WTC11 (cell line): ENCODE results near the gene FERMT1. TPM values are rescaled to one million over a fixed set of nuclear protein-coding genes. Genes with fewer than 3 reads are reported as not detected.

Experiments
- ATAC-seq: fragments of 200-7000 bp; cut with Tn5 transposase; 2 replicates; pipeline ENCODE4 v1.10.0; 2021; ENCODE audit warnings: mild to moderate bottlenecking, moderate library complexity
- CTCF ChIA-PET: fragments of 300-600 bp; sonication (Branson Sonifier 250); formaldehyde crosslinking; loops from one replicate; lab custom pipeline; 2021; ENCODE audit warnings: antibody characterized with exemption; lab: Charles Lee
- POLR2A ChIA-PET: fragments of 350-600 bp; sonication (Branson Sonifier 250); formaldehyde crosslinking; loops from one replicate; lab custom pipeline; 2021; ENCODE audit warnings: antibody characterized with exemption; lab: Charles Lee
- DNase-seq: peaks from one replicate; pipeline ENCODE4 v3.0.0; 2021; ENCODE audit warnings: low spot score
- H3K27ac Mint-ChIP-seq: 2 replicates; pipeline ENCODE4 v1.8.0; 2021; ENCODE audit warnings: mixed read lengths
- H3K27me3 Mint-ChIP-seq: 2 replicates; pipeline ENCODE4 v1.8.0; 2021; ENCODE audit warnings: low read depth, mild to moderate bottlenecking, moderate library complexity, mixed read lengths
- H3K36me3 Mint-ChIP-seq: 2 replicates; pipeline ENCODE4 v1.8.0; 2021; ENCODE audit warnings: mixed read lengths
- H3K4me1 Mint-ChIP-seq: 2 replicates; pipeline ENCODE4 v1.8.0; 2022; ENCODE audit warnings: mixed read lengths
- H3K4me3 Mint-ChIP-seq: 2 replicates; pipeline ENCODE4 v1.8.0; 2021; ENCODE audit warnings: mild to moderate bottlenecking, moderate library complexity, mixed read lengths
- H3K9me3 Mint-ChIP-seq: 2 replicates; pipeline ENCODE4 v1.8.0; 2021; ENCODE audit warnings: mixed read lengths
- ATF3 ChIP-seq: sonication (generic); formaldehyde crosslinking; conservative IDR thresholded peaks from 2 replicates; pipeline ENCODE4 v1.8.1; 2022; ENCODE audit warnings: mild to moderate bottlenecking, missing genetic modification reagents
- ATF6 ChIP-seq: sonication (generic); formaldehyde crosslinking; IDR thresholded peaks from 2 replicates; pipeline ENCODE4 v1.8.1; 2023; ENCODE audit warnings: mild to moderate bottlenecking, missing genetic modification reagents
- CREM ChIP-seq: sonication (generic); formaldehyde crosslinking; IDR thresholded peaks from 2 replicates; pipeline ENCODE4 v1.8.1; 2022; ENCODE audit warnings: mild to moderate bottlenecking, missing genetic modification reagents, moderate library complexity
- GABPB1 ChIP-seq: sonication (generic); formaldehyde crosslinking; IDR thresholded peaks from 2 replicates; pipeline ENCODE4 v1.8.1; 2023; ENCODE audit warnings: mild to moderate bottlenecking, missing genetic modification reagents
- MLX ChIP-seq: sonication (generic); formaldehyde crosslinking; IDR thresholded peaks from 2 replicates; pipeline ENCODE4 v1.8.1; 2023; ENCODE audit warnings: mild to moderate bottlenecking, missing genetic modification reagents, moderate library complexity
- PRDM15 ChIP-seq: sonication (generic); formaldehyde crosslinking; IDR thresholded peaks from 2 replicates; pipeline ENCODE4 v1.8.0; 2022; ENCODE audit warnings: missing genetic modification reagents
- PREB ChIP-seq: sonication (generic); formaldehyde crosslinking; IDR thresholded peaks from 2 replicates; pipeline ENCODE4 v1.8.1; 2022; ENCODE audit warnings: mild to moderate bottlenecking, missing genetic modification reagents, moderate library complexity, borderline replicate concordance
- RORB ChIP-seq: fragments of 250-450 bp; sonication (Bioruptor Pico); IDR thresholded peaks from 2 replicates; pipeline ENCODE4 v1.9.0; 2021; ENCODE audit warnings: mild to moderate bottlenecking
- SP1 ChIP-seq: sonication (generic); formaldehyde crosslinking; conservative IDR thresholded peaks from 2 replicates; pipeline ENCODE4 v1.8.1; 2022; ENCODE audit warnings: missing genetic modification reagents
- STAT6 ChIP-seq: sonication (generic); formaldehyde crosslinking; conservative IDR thresholded peaks from 2 replicates; pipeline ENCODE4 v1.8.1; 2023; ENCODE audit warnings: mild to moderate bottlenecking, low read depth, missing genetic modification reagents, moderate library complexity
- ZNF263 ChIP-seq: sonication (generic); formaldehyde crosslinking; IDR thresholded peaks from 2 replicates; pipeline ENCODE4 v1.8.1; 2022; ENCODE audit warnings: low read depth, mild to moderate bottlenecking, moderate library complexity, missing genetic modification reagents
- ZNF281 ChIP-seq: sonication (generic); formaldehyde crosslinking; IDR thresholded peaks from 2 replicates; pipeline ENCODE4 v1.8.0; 2023; ENCODE audit warnings: mild to moderate bottlenecking, missing genetic modification reagents
- ZNF317 ChIP-seq: sonication (generic); formaldehyde crosslinking; IDR thresholded peaks from 2 replicates; pipeline ENCODE4 v1.8.1; 2023; ENCODE audit warnings: low read depth, mild to moderate bottlenecking, moderate library complexity, missing genetic modification reagents, borderline replicate concordance
- ZNF416 ChIP-seq: fragments of 250-450 bp; sonication (Bioruptor Pico); IDR thresholded peaks from 2 replicates; pipeline ENCODE4 v1.9.0; 2021; ENCODE audit warnings: mild to moderate bottlenecking, inconsistent platforms
- ZNF425 ChIP-seq: fragments of 250-450 bp; sonication (Bioruptor Pico); conservative IDR thresholded peaks from 2 replicates; pipeline ENCODE4 v1.9.0; 2021; ENCODE audit warnings: mild to moderate bottlenecking
- total RNA-seq: library from RNA; stranded (reverse); gene quantifications from 3 replicates; pipeline ENCODE4 v1.2.3, GENCODE V29; 2021

Gene FERMT1
- total RNA-seq, 1 experiment from 2014 or later, result 23.0 TPM

GRCh38 chr20:6036213-6036612, 86.6 kb downstream of the FERMT1 start:
- ChIA-PET CTCF (interaction anchor here (1.7 kb wide), 1 partner anchor 507 kb away, joined by 4 read pairs; no protein-coding TSS in a partner anchor), POLR2A (no interaction called here)
- Mint-ChIP-seq H3K4me1 (peaks cover 4% of the 10 kb centered on the region; the same call in 1 of the 2 replicates), H3K36me3 (peaks cover 36% of the 10 kb centered on the region), H3K27me3 (no peaks in the 10 kb centered on the region), H3K27ac (no peak overlapping the region), H3K4me3 (no peak overlapping the region), H3K9me3 (no peaks in the 10 kb centered on the region)
- DNase-seq (no peak), ATAC-seq (no peak)
- no peak for TF ChIP-seq CREM
- TF ChIP-seq GABPB1 (CRISPR knock-in tag), result no peak
- TF ChIP-seq STAT6 (CRISPR knock-in tag), result no peak
- TF ChIP-seq ZNF416 (CRISPR knock-in tag), result no peak
- no peak for TF ChIP-seq ZNF425 (CRISPR knock-in tag)
- TF ChIP-seq RORB (CRISPR knock-in tag), result no peak
- no peak for TF ChIP-seq ZNF263
- TF ChIP-seq PREB (CRISPR knock-in tag), result no peak
- TF ChIP-seq SP1 (CRISPR knock-in tag), result no peak
- TF ChIP-seq ZNF317 (CRISPR knock-in tag), result no peak
- no peak for TF ChIP-seq MLX (CRISPR knock-in tag)
- no peak for TF ChIP-seq ATF6 (CRISPR knock-in tag)
- no peak for TF ChIP-seq ATF3 (CRISPR knock-in tag)

GRCh38 chr20:6034134-6034969, 88.5 kb downstream of the FERMT1 start:
- H3K27me3 Mint-ChIP-seq, result no peaks in the 10 kb centered on the region
- no peak overlapping the region for H3K27ac Mint-ChIP-seq
- H3K9me3 Mint-ChIP-seq, result no peaks in the 10 kb centered on the region
- H3K4me1 Mint-ChIP-seq, result peaks cover 4% of the 10 kb centered on the region; the same call in 1 of the 2 replicates
- no peak overlapping the region for H3K4me3 Mint-ChIP-seq
- ChIA-PET POLR2A (no interaction called here), CTCF (no interaction called here)
- ATAC-seq (no peak), DNase-seq (no peak)
- H3K36me3 Mint-ChIP-seq, result peaks cover 30% of the 10 kb centered on the region
- TF ChIP-seq ZNF281 (CRISPR knock-in tag) (no peak), PRDM15 (CRISPR knock-in tag) (no peak)
